SJCRH30 (cell line): ENCODE measurements around the gene NR1H3. TPM values are rescaled to one million over a fixed set of nuclear protein-coding genes. Genes with fewer than 3 reads are reported as not detected.

Experiments used
- total RNA-seq: library from RNA; depleted of rRNA; stranded (reverse); fragments of >200 nt; shearing (Covaris generic); gene quantifications from 2 replicates; pipeline ENCODE4 v1.2.3, GENCODE V29; 2014; rRNA removed

The NR1H3 gene
- total RNA-seq, 1 experiment from 2014 or later, result 4.1 TPM

Other genes starting within 250 kb of the NR1H3 start
- 51.1 and 51.5 TPM in 2 replicates for gene ARFGAP2, start 81.1 kb upstream of the NR1H3 start, total RNA-seq
- gene PACSIN3, start 71.6 kb upstream of the NR1H3 start, total RNA-seq, result 26.7 and 29.0 TPM in 2 replicates
- gene DDB2, start 43.0 kb upstream of the NR1H3 start, total RNA-seq, result 10.7 and 11.1 TPM in 2 replicates
- 26.2 and 29.6 TPM in 2 replicates for gene ACP2, start 9.2 kb upstream of the NR1H3 start, total RNA-seq
- 28.8 and 29.0 TPM in 2 replicates for gene MADD, start 12.1 kb downstream of the NR1H3 start, total RNA-seq
- gene MYBPC3, start 94.7 kb downstream of the NR1H3 start, total RNA-seq, result not detected in 2 replicates
- not detected in 2 replicates for gene SPI1, start 120.6 kb downstream of the NR1H3 start, total RNA-seq
- 17.3 and 24.4 TPM in 2 replicates for gene SLC39A13, start 150.6 kb downstream of the NR1H3 start, total RNA-seq
- gene PSMC3, start 168.4 kb downstream of the NR1H3 start, total RNA-seq, result 236 and 258 TPM in 2 replicates
- gene RAPSN, start 191.1 kb downstream of the NR1H3 start, total RNA-seq, result 91.3 and 93.5 TPM in 2 replicates